ENCODE measurements around the gene RAC3.
"Not testable (repeated sequence)": the region's sequence is repeated elsewhere in the genome, so short reads cannot be mapped to it uniquely, and the experiment has no call there.

Gene RAC3

DNA sequence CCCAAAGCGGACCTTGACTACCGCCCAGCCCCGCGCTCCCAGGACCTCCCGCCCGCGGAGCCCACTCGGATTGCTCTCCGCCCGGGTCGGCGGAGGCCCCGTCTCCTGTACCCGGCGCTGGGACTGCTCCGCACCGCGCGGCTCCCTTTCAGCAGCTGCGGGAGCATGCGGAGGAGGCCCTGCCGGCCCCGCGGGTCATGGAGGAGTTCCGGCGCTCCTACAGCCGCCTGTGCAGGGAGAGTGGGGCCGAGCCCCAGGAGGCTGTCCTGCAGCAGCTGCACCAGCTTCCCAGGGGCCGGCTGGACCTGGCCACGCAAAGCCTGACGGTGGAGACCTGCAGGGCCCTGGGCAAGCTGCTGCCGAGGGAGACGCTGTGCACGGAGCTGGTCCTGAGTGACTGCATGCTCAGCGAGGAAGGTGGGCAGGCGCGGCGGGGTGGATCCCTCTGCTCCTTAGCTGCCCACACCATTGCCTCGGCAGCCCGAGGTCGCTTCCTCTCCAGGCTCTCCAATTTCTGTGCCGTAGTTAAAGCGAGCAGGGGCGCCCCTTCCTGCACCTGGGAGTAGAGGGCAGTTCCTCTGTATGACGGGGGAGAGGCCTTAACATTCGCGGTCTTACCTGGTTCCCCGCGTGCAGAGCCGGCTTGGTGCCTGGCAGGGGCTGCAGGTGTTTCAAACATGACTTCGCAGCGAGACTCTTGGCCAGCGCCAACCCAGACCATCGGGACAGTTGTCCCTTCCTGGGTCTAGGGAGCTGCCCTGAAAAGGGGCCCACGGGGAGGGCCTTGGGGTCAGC, 7.8 kb upstream of the RAC3 start:
- peak; percentile 15 for DNase-seq (ENCODE audit: low read depth)

DNA sequence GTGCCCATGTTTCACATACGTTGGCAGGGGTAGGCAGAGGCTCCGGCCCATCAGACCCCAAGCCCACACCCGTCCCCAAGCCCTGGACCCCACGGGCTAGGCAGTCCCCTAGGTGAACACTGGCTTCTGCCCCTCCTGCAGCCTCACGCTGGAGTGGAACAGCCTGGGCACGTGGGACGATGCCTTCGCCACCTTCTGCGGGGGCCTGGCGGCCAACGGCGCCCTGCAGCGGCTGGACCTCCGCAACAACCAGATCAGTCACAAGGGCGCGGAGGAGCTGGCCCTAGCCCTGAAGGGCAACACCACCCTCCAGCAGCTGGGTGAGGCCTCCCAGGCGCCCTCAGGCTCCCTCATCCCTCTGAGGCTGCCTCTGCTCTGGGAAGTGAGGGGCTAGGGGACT, 6.6 kb upstream of the RAC3 start:
- DNase-seq (ENCODE audit: low read depth) = no peak

DNA sequence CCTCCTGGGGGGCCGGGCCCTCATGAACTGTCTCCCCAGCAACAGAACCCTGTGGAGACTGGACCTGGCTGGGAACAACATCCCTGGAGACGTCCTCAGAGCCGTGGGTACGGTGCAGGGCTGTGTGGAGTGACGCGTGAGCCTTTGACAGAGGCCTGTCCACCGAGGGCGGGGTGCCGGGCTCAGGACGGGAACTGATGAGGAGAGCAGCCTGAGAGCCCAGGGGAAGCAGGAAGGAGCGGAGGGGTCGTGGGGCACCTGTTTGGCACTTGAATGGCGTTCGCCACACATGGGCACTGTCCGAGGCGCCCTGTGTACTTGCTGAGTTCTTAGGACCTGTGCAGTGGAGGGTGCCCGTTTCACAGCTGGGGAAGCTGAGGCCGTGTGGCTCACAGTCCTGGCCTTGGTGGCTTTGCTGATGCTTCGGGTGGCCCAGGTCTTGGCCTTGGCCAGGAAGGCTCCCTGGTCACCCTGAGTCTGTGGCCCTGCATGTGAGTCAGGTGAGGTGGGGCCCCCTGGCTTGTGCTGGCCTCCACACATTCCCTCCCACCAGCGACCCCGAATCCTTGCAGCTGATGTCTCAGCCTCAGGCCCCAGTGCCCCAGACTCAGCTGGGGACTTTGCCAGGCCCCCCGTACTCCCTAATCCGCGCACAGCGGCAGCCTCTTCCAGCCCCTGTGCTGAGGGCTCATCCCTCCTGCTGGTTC, 5.9 kb upstream of the RAC3 start:
- DNase-seq (ENCODE audit: low read depth) = no peak

DNA sequence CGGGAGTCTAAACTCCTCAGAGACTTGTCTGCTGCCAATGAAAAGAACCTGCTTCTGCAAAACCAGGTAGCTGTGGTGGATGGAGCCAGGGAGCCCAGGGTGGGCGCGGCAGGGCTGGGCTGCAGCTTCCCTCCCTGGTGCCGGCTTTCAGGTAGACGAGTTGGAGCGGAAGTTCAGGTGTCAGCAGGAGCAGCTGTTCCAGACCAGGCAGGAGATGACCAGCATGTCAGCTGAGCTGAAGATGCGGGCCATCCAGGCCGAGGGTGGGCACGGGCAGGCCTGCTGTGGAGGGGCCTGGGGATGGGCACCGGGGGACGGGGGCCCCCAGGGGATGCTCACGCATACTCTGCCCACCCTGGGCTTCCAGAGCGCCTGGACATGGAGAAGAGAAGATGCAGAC, 3.2 kb upstream of the RAC3 start:
- DNase-seq (ENCODE audit: low read depth) = no peak

DNA sequence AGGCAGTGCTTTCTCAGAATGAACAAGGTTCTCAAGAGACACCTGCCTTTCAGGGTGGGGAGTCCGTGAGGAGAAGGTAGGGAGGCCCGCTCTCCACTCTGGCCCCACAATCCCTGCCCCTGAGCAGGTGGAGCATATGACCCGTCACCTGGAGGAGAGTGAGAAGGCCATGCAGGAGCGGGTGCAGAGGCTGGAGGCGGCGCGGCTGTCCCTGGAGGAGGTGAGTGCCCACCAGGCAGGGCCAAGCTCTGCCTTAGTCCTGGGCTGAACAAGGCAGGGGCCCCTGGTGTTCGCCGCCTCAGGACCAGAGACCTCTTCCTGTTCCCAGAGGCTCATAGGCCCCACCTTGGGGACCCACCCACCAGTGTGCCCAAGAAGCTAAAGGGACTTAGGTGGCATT, 2.5 kb upstream of the RAC3 start:
- no peak for DNase-seq (ENCODE audit: low read depth)

DNA sequence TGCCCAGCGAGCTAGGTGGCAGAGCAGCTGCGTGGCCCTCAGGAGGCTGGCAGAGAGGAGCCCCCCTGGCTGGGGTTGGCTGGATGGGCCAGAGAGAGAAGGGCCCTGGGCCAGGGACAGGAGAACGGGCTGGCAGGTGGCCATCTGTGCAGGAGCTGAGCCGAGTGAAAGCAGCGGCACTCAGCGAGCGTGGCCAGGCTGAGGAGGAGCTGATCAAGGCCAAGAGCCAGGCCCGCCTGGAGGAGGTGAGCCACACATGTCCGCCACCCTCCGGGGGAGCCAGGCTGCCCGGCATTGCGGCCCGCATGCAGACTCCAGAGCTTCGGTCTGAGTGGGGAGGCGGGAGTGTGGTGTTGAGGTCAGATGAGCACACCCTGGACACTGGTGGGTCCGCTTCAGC, 2.1 kb upstream of the RAC3 start:
- DNase-seq (ENCODE audit: low read depth) = no peak

DNA sequence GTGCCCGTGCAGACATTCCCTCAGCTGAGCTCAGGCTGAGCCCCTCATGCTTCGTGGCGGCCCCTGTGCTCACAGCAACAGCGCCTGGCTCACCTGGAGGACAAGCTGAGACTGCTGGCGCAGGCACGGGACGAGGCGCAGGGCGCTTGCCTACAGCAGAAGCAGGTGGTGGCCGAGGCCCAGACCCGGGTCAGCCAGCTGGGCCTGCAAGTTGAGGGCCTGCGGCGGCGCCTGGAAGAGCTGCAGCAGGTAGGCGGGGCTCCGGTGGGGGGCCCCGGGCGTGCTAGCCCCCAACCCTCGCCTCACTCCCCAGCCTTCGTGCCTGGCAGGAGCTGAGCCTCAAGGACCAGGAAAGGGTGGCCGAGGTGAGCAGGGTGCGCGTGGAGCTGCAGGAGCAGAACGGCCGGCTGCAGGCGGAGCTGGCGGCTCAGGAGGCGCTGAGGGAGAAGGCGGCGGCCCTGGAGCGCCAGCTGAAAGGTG, 1.4 kb upstream of the RAC3 start:
- no peak for DNase-seq (ENCODE audit: low read depth)

DNA sequence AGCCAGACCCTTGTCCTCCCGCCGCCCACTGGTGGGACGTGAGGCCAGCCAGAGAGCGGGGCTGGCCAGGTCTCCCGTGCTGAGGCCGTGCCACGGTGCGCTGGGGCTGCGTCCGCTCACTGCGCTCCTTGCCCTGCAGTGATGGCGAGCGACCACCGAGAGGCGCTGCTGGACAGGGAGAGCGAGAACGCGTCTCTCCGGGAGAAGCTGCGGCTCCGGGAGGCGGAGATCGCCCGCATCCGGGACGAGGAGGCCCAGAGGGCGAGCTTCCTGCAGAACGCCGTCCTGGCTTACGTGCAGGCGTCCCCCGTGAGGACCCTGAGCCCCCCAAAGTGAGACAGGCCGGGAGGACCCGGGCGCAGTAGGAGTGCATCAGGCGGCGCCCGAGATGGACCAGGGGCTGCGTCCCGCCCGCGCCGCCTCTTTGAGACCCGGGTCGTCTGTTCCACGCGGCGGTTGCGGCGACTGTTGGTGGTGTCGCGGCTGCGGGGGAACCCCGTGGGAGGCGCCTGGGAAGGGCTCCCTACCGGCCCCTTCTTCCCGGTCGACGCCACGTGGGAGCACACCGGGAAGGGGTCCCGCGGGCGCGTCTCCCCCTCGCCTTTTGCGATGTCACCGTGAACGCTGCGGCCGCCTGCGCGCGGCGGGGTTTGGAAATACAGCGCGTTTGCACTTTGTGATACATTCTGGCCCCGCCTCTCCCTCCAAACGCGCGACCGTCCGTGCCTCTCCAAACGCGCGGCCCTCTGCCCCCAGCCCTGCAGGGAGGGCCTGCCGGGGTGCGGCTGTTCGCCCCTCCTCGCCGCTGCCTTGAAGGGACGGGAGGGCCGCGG, 792 bp upstream of the RAC3 start:
- DNase-seq (ENCODE audit: low read depth) = peak; percentile 76

DNA sequence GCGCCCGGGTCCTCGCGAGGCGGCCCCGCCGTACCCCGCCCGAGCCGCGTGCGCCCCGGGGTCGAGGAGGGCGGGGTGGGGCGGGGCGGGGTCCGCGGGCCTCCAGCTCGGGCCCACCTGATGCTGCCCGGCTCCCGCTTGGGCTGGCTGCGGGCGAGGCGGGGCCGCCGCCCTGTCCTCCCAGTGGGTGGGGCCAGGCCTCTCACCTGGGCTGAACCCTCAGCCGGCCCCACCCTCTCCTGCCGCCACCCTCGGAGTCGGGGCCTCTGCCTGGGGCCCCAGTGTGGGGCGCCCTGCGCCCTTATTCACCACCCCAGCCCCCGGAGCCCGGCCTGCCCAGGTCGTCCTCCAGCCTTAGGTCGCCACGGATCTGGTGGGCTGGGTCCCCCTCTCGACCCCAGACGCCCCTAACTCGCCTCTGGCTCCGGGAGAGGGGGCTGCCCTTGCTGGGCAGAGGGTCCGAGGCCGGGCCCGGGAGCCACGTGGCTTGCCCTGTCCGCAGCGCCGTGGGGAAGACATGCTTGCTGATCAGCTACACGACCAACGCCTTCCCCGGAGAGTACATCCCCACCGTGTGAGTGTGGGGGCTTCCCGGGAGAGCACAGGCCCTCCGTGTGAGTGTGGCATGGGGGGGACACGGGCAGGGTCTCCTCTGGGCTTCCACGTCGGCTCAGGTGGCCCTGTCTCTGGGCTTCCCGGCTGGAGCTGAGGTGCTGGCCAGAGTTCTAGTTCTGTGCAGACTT, 578 bp downstream of the RAC3 start:
- DNase-seq (ENCODE audit: low read depth) = no peak

DNA sequence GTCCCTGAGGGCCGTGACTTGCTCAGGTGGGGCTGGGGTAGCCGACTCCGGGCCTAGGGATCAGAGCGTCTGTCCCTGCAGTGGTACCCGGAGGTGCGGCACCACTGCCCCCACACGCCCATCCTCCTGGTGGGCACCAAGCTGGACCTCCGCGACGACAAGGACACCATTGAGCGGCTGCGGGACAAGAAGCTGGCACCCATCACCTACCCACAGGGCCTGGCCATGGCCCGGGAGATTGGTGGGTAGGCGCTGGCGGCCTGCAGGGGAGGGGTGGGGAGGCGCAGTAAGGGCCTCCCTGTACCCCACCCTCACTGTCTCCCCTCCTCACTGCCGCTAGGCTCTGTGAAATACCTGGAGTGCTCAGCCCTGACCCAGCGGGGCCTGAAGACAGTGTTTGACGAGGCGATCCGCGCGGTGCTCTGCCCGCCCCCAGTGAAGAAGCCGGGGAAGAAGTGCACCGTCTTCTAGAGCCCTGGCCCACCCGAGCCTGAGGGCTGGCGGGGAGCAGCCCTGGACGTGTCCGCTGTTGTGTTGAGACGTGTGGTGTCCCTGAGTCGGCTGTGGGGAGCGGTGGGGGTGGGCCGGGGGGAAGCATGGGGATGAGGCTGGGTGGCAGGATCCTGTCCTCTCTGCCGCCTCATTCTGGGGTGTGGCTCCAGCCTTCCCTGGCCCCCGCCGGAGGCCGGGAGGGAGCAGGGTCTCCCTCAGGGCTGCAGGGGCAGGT, 2.0 kb downstream of the RAC3 start:
- no peak for DNase-seq (ENCODE audit: low read depth)

DNA sequence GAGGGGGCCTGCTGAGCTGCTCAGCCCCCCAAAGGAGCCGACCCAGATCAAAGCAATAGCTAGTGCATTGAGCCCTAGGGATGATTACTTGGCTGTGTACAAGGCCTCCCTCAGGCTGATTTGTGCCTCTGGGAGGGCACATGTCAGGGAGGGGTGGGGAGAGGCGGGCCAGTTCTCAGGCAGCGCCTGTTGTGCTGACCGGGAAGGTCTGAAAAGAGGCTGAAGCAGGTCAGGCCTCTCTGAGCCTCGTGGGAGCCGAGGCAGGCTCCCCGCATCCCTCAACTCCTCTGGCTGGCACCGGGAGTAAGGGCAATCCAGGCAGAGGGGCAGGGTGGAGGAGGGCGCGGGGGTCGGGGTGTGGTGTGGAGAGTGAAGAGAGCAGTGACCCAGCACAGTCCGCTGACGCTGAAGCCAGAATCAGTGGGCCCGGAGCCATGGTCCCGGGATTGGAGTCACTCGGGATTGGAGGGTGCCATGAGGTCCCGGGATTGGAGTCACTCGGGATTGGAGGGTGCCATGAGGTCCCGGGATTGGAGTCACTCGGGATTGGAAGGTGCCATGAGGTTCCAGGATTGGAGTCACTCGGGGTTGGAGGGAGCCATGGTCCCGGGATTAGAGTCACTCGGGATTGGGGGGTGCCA, 3.0 kb downstream of the RAC3 start:
- no peak for DNase-seq (ENCODE audit: low read depth)

DNA sequence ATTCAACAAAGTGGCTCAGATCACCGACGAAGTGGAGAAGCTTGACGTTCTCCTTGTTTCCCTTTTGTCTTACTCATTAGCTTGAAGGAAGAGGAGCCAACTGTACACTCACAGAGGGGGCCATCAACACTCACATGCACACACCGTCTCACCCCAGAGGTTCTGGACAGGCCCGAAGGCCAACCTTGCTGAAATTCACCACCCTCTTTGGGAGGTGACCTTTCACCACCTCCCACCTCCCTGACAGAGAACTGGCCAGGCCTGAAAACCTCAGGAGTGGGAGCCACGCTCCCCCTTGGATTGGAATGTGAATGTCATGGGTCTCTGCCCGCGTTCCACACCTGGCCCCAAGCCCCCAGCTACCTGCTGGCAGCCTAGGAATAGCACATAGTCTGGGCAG, 4.0 kb downstream of the RAC3 start:
- DNase-seq (ENCODE audit: low read depth) = no peak

DNA sequence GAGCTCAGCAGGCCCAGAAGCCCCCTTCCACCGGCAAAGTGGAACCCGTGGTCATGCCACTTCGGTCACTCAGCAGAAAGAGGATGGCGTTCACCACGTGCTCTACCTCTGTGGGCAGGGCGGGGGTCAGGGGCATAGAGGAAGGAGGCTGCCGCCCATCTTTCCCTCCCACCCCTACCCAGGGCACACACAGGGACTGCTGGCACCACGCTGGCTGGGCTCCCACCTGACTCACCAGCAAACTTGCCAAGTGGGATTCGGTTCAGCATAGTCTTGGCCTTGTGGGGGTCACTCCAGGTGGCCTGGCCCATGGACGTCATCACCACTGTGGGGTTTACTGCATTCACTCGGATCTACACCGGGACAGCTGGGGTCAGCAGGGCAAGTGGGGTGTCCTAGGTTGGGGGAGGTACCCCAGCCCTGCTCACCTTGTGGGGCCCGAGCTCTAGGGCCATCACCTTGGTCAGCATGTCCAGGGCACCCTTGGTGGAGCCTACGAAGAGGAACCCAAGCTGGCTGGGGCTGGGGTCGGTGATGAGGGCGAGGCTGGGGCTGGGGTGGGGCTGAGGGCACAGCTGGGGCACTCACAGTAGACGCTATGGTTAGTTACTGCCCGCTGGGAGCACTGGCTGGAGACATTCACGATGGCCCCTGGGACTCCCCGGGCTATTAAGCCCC, 4.6 kb downstream of the RAC3 start:
- no peak for DNase-seq (ENCODE audit: low read depth)

DNA sequence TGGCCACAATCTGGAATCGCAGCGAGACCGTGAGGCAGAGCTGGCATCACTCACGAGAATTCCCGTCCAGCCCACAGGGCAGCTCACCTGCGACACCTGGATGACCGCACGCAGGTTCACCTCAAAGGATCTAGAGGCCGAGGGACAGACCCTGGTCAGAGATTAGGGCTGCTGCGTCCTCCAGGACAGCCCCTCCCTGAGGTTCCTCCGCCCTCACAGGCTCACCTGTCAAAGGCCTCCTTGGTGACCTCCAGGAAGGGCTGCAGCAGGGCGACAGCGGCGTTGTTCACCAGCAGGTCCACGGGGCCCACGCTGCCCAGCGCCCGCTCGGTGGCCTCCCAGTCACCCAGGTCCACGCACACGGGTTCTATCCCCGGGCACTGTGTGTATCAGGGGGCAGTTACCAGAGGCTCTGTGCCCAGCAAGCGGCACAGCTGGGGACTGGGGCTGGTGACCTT, 5.2 kb downstream of the RAC3 start:
- no peak for DNase-seq (ENCODE audit: low read depth)

DNA sequence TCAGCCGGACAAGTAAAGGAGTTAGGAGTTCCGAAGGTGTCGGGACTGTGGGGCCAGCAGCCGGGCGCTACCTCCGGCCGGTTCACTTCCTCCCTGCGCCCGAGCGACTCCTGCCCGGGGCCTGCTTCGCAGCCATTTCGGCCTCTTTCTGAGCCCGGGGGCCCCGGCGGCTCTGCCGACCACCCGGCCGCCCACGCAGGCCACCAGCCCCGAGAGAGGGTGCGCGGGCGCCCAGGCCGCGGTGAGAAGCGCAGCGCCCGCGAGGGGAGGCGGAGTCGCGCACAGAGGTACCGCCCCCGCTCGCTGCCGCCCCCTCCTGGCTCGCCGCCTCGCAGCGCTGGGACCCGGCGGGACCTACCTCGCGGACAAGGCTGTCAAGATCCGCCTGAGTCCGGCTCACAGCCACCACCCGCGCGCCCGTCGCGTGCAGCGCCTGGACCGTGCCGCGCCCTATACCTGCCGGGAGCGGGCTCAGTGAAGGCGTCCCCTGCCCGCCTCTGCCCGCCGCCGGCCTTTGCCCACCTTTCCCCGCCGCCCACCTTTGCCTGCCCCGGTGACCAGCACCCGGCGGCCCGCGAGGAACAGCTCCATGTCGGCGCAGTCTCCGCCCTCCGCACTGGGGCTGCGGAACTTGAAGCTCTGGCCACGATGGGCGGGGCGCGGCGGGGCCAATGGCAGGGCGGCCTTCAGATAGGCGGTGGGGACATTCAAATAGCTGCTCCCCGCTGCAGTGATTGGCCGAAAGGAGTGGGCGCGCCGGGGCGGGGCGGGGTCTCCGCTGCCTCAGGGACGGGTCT, 5.8 kb downstream of the RAC3 start, which contains the start of gene DCXR:
TSS of gene DCXR (minus strand) at position 606 of the 797 bp plus-strand sequence. CDS start at position 591, 15 bp downstream.
- DNase-seq (ENCODE audit: low read depth) = peak; percentile 91

DNA sequence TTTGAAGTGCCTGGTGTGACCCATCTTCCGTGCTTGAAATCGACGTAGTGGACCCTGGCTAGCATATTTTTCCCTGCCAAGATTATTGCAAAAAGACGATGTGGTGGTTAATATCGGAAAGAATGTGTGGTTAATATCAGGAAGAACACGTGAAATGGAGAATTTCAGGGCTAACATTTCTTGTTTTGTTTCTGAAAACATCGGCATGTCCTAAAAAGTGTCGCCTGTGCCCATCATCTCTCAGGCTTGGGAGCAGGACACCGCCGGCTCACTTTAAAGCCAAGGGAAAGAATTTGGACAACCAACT, 6.4 kb downstream of the RAC3 start:
- no peak for DNase-seq (ENCODE audit: low read depth)

DNA sequence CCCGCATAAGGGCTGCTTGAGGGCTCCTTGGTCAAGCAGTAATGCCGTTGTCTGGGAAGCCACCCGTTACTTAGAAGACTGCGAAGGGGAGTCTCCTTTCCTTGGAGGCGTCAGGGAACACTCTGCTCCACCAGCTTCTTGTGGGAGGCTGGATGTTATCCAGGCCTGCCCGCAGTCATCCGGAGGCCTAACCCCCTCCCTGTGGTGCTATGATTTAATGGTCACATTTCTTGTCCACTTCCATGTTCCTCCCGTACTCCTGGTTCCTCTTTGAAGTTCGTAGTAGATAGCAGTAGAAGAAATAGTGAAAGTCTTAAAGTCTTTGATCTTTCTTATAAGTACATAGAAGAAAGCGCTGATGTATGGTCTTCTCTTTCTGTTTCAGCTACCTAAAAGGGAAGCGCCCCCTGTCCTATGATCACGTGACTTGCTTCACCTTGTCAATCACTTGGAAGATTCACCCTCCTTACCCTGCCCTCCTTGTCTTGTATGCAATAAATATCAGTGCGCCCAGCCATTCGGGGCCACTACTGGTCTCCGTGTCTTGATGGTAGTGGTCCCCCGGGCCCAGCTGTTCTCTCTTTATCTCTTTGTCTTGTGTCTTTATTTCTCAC, 7.4 kb downstream of the RAC3 start:
- not testable (repeated sequence) for DNase-seq (ENCODE audit: low read depth)

DNA sequence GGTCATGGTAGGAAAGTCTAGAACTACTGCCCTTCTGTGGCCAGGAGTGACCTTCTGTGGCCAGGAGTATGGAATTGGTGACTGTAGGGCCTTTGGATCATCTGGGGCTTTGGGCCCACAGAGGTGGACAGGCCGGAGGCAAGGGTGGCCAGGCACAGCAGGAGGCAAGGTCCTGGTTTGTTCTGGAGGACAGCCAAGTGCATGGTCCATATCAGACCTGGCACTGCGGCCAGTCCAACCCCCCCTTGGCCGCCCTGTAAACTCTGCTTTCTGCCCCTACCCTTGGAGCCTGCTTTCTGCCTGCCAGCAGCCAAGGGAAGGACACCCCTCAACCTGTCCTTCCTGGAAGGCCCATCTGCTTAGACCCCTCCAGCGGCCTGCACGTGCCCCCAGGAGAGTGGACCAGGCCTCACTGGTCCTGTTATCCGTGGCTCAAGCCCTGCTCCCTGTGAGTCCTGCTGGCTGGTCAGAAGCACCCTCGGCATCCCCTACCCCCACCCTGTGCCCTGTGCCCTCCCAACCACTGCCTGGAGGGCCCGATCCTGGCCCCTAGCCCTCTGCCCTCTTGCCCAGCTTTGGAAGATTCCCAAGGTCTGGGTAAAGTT, 8.3 kb downstream of the RAC3 start:
- no peak for DNase-seq (ENCODE audit: low read depth)

Measured in activated T-helper 1 cell treated with Interleukin-2 at 50 U/mL for 16 hours (primary cell).